Measurements from ENCODE around the gene BMPER.

BMPER gene

DNA sequence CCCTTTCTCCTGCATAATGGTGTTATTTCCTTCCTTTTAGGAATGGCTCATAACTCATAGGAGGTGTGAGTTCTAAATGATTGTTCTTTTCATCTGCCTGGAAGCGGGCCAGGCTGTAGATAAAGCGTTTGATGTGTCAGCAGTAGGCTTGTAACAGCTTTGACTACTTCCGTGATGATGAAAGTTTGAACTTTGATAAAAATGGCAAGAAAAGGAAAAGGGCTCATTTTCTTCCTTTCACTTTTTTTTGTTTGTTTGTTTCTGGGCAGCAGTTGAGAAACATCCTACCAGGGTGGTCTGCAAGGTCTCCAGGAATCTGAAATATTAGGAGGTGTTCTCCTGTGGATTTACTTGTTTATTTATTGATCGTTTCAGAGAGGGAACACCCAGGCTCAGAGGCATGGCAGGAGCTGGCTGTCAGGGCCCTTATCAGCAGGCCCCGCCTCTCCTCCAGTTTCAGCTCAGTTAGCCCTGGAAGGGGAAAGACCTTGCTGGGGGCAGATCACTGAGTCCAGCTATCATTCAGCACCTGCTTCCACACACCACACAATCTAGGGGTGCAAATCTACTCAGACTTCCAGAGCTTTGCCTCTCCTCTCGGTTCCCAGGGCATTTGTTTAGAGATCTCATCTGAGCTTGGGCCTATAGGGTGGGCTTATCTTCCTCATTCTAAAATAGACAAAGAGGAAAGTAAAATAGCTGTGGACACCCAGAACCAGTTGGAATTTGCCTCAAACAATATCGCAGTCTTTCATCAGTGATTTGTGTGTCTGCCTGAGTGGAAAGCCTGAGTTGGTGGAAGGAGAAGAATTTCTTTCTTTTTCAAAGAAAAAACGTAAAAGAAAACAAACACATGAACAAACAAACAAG is 130.9 kb downstream of the BMPER start:
- no peak for DNase-seq

DNA sequence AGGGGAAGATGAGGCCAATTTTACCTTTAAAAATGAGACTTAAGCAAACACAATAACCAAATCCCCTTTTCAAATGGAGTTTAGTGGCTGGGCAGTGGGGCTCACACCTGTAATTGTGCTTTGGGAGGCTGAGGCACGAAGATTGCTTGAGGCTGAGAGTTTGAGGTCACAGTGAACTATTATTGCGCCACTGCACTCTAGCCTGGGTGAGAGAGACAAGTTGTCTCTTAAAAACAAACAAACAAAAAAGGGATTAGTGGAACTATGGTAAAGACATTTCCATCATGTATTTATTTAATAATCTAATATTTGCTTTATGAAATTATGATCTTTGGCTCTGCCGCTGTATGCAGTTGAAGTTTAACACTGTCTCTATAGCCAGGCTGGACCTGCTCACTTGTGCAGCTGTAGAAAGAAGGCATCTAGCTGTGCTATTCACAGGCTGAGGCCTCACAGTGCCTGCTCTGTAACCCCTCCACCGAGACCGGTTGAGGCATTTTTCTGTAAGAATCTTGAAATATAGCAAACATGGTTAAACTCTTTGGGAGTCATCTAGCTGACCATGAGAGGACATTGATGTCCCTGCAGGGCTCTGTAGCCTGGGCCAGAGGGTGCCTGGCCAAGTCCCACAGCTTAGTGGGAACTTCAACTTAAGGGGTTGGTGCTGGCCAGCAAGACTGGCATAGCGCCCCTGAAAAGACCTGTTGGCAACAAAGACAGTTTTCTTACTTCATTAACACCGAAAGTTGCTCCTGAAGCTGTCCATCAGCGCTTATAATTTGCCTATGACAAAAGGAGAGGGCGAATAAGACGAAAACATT is 131.8 kb downstream of the BMPER start:
- DNase-seq = no peak

DNA sequence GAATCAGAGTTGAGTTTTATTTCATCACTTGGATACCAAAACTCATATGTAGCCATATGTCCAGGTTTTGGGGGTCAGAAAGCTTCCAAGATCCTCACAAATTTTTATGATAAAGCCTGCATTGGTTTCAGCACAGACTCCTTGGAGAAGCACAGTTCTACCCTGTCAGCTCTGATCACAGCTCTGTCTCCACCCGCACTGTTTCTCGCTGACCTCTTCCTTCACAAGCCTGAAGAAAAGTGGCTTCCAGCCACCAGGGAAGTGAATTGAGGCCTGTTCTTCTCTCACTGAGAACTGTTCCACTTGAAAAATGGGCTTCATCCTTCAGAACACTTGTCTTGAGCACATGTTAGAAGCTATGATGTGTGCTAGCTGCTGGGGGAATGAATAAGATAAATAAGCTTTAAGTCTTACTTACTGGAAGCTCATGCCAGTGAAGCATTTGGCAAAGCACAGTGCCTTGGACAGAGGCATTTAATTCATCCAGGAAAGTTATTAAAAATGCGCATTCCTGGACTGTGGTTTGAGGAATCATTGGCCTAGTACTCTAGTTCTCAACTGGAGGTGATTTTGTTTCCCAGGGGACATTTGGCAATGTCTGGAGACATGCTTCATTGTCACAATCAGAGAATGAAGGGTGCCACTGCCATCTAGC is 133.6 kb downstream of the BMPER start:
- DNase-seq = no peak

DNA sequence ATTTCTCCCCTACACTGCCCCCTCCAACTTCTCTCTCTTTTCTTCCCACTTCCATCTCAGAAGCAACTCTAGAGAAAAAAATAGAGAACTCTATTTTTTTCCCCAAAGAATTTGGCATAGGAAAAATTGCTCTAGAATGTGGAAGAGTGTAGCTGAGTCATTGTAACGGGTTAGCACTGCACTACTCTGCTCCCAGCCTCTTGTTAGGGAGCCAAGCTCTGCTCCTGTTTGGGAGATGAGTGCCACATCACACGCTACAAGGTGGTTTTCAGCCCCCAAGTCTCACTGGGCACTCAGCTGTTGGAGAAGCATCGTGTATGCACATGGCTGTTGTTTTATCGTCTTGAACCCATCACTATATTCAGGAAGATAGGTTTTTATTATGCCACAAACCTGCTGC is 136.4 kb downstream of the BMPER start:
- no peak for DNase-seq

DNA sequence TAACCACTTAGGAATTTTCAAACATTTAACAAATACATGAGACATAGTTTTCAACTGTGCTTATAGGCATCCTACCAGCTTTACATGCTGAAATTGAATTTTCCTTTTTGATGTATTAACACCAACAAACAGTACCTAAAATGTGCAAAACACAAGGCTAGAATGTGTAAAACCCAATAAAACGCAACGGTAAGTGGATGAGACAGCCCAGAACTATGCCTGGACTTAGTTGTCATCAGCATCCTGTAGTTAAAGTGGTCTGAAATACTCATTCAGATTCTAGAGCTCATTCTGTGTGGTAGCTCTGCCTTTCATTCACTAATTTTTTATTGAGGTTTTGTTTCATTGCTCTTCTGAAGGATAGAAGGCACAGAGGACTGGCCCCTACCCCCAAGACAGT is 137.1 kb downstream of the BMPER start:
- DNase-seq = no peak

DNA sequence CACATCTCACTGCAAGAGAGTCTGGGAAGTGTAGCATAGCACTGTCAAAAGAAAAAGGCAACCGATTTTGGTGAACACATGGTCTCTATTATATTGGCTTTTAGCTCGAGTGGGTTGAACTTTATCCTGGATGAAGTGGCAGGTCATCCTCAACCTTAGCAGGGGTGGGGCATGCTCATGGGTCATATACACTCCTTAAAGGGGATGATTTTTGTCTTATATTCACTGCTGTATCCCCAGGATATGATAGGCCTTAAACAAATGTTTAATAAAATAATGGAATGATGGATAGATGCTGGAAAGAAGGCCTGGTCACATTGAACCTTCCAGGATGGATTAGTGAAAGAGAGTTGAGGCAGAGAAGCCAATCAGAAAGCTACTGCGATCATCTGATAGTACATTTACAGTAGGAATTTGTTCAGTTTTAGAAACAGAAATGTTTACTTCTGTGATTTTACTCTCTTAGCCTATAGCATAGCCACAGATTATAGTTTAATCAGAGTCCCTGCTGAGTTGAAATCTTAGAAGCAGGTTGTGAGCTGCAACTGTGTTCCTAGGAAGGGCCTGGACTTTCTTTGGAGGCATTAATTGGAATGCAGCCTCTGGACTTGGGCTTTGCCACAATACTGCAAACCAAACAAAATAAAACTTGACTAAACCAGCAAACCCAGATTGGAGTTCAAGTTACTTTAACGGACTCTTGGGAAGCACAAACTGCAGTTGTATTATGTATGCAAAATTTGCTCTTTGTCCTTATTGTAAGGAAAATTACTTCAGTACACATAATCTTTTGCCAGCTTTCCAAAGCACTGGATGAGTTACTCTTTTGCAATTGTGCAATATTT is 138.3 kb downstream of the BMPER start:
- no peak for DNase-seq

DNA sequence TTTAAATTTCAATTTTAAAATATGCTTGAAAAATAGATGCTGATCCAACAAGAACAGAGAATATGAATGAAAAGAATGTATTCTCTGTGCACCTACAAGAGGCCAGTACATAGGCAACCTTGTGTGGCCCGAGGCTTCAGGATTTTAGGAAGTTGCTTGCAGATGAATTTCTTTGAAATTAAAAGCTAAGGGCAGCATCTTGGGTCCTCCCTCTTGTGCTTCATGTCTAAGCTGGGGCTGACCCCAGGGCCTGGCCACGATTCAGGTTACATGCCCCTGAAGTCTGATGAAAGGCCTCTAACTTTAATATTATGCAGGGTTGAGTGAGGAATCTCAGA is 138.9 kb downstream of the BMPER start:
- no peak for DNase-seq

DNA sequence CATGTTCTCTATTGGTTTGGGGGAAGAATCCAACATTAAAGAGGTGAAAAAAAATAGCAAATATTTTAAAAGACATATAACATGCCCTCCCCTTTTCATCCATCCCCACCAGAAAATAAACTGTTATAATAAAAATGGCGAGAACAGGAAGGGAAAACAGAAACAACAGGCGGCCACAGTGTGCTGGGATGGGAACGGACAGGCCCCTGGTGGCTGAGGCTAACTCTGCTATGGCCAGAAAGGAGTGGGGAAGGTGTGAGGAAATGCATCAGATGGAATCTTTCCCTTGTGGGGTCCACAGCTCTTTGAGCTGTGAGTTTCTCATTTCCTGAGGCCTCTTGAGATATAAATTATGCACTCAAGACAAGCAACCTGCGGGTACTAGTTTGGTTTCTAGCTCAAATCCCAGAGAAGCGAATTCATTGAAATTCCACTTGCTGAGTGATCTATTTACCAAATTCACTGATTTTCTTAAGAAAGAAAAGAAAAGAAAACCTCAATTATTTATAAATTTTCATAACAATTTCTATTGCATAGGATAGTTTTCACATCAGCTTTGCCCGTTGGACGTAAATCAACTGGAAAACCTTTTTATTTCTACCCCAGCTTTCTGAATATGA is 139.5 kb downstream of the BMPER start:
- DNase-seq = no peak

DNA sequence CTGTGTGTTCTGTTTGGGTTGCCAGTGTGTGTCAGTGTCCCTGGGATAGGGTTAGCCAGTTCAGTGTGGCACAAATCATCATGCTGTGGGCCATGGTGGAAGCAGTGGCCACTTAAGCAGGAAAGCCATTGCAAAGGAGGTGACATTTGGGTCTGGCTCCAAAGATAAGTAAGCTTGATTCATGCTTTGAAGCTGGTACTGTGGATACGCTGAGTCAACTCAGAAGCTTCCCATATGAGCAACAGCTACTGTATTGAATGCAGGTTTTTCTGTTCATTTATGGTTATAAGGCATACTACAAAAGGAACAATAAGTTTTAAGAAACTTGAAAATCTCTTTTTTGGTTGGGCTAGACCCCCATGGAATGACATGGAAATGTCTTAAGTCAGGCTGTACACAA is 143.1 kb downstream of the BMPER start:
- no peak for DNase-seq

DNA sequence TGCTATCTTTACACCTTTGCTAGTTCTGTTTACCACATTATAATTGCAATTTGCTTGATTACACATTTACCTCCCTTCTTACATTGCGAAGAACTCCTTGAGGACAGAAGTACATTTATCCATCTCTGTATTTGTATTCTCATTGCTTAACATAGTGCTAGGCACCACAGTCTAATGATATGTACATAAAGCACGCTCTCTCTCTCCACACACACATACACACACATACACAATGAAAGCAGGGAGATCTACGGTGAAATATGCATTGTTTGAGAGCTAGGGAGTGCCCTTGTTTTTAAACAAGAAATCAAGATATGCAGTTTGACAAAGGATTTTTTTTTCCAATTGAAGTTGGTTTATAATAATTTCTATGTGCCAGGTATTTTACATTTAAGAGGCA is 148.7 kb downstream of the BMPER start:
- DNase-seq = no peak

DNA sequence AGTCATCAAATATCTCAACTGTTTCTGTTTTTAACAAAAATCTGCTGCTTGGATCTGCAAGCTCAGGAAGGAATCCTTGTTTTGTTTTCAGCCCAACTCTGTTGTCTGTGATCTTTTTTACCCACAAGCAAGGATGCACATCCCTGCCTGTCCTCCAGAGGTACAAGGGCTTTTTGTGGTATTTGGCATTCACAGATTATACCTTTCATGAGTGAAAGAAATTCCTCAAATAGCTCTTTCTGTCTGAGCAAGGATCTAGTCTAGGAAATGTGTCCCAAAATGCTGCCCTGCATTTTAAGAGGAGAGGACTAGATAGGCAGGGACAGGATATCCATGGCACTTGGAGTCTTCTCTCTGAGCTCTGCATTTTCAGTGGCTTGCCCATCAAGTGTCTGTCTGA is 151.8 kb downstream of the BMPER start:
- DNase-seq = no peak

DNA sequence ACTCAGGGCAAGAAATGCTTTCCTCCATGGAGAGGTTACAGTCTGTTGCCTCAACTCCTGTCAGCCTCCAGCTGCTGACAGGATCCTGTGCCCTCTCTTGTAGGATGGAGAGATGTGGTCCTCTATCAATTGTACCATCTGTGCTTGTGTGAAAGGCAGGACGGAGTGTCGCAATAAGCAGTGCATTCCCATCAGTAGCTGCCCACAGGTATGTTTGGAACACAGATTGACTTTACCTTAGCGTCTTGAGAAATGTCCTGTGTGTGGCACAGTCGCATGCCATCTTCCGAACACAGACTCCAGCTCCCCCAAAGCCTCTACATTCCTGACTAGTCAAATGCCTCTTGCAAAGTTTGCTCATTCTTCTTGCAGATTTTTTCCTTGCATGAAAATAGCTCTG is 152.6 kb downstream of the BMPER start:
- no peak for DNase-seq

DNA sequence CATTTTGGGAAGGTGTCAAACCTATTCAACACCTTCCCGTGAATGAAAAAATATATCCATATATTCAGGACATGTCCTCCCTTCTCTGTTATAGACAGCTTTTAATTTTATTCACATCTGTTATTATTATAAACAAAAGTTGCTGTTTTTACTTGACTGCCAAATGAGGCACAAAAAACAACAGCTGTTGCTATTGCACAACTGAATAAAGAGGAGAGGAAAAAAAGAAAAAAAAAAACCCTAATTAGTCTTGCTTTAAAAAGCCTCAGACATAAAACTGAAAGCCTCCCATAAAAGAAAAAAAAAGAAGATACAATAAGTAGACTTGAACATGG is 153.4 kb downstream of the BMPER start:
- DNase-seq = no peak

DNA sequence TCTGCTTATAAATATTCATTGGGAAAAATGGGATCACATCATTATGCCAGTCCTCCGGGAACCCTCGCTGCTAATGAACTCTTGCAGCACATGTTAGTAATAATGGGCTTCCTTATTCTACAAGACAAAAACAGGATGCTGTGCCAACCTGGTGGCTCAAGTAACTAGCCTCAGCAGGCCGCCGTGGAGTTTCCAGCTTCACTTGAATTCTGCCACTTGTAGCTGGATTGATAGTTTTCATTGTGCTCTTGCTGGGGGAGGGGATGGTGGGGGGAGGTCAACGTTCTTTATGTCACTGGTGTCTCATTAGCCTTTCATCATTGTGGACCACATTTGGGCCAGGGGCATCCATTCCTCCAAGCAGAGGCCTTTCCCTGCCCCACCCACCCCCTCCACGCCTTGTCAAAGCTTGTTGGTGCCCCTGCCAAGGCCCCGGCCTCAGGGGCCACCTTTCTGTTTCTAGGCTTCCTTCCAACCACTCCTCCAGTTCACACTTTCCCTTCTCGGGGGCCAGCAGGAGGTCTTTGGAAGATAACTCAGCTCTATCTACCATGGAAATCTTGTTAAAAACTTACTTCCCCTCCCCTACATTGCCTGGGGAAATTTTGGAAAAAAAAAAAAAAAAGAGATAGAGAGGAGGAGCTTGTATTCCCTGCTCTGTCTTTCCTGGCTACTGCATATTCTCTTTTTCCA is 153.9 kb downstream of the BMPER start:
- DNase-seq = no peak

DNA sequence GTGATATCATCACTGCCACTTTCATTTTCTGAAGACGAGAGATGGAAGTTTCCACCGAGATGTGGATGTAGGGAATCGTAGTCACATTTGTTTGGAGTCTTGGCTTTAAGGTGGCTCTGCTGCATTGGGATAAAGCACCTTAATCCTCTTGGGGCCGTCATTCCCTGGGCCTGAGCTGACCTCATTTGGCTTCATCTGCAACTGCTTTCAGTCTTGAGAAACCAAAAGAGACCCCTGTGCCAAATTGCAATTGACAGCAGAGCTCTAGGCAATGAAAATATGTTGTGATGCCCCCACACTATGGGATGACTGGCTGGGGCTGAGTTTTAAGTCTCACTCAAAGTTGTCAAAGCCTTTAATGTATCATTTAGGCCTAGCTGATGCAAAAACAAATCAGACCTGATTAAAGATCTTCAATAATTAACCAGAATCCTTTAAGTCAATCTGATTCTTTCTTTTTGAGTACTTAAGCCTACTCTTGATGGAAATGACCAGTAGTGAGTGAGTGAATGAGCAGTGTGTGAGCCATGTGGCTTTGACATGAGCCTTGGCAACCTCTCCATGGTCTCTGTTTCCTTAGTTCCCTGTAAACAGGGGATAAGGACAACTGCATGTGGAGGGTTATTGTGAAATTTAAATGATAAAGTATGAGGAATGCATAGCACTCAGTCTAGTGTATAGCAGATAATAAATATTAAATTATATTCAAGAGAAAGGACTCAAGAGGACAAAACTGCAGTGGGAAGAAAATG is 155.0 kb downstream of the BMPER start:
- no peak for DNase-seq

DNA sequence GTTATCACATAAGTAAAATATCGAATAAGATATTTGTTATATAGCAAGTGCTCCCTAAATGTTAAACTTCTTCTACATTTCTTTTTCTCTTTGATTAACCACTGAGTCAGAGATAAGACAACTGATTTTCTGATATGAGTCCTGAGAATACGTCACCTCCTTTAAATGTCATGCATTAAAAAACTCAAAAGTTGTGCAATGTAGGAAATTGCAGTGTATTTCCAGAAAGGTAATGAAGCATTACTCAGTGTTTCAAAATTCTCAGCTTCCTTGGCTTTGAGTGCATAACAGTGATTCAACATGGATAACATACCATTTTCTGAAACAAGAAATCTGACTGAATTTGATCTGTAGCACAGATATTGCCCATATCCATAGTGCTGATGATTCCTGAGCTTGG is 155.8 kb downstream of the BMPER start:
- no peak for DNase-seq

DNA sequence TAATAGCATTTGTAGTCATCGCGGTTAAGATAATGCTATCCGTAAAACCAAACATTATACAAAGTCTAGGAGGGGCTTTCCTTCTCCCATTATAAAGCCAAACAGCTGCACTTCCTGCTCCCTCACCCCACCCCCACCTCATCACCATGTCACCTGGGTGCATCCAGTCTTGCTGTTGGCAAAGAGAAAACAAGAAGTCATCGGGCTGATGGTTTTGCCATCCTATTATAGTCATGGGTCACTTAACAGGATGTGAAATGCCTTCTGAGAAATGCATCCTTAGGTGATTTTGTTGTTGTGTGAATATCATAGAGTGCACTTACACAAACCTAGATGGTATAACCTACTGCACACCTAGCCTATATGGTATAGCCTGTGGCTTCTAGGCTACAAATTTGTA is 157.0 kb downstream of the BMPER start:
- DNase-seq = no peak

DNA sequence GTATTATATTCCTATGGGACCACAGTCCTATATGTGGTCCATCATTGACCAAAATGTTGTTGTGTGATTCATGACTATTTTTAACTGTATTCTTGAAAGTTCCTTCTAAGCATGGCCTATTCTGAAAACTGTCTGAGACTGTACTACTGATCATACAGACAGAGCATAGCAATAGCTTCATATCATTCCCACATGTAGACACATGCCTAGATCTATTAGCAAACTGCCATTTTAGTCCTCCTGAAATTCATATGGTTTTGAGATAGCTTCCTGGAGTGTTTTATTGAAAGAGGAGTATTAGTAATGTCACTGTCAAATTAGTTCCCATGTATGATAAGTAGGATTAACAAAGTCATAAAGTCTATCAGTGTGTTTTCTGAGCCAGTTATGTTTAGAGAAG is 157.5 kb downstream of the BMPER start:
- no peak for DNase-seq

DNA sequence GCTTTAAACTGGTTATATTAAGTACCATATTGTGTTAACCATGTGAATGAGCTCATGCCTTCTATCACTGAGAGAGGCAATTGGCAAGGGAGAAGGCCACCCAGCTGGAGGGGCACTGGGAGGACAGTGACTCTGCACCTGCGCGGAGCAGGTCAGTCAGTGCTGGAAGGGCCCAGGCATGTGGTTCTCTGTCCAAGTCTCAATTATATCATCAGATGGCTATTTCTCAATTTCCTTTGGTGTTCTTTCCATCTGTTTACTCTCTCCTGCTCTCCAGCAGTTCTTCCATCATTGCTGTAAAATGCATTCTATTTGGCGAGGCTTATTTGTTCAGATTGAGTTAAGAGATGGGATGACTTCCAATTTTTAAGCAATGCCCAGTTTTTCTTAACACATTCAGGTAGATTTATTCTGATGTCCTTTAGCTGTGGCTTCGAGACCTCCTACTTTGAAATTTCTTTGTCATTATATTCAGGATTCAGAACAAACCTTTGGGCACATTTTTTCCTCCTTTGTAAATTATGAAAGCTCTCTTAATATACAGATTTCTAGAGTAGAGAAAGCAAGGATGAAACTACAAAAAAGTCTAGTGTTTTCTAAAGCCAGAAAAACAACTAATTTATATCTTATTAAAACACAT is 159.3 kb downstream of the BMPER start:
- DNase-seq = no peak

DNA sequence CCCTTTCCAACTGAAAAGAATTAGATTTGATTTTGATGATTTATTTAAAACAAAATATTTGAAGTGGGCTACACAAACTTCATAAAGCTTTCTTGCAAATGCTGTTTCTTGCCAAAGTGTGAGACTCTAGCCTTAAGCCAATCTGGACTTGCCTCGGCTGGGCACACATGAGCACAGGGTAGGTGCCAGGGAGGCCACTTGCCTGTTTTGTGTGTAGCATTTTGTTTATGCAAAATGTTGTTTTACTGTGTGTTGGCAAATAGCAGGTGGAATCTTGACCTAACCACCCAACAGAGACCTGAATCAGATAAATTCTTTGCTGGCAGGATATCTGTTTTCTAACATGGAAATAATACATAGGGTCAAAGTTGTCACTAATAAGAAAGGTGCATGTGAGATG is 161.1 kb downstream of the BMPER start:
- DNase-seq = no peak
